Measurements from ENCODE around the gene STIMATE. TPM values are rescaled to one million over a fixed set of nuclear protein-coding genes. Genes with fewer than 3 reads are reported as not detected.

Gene STIMATE
- total and polyA plus RNA-seq, 12 donors: 4.0 to 9.7 (median 6.9) TPM

DNA sequence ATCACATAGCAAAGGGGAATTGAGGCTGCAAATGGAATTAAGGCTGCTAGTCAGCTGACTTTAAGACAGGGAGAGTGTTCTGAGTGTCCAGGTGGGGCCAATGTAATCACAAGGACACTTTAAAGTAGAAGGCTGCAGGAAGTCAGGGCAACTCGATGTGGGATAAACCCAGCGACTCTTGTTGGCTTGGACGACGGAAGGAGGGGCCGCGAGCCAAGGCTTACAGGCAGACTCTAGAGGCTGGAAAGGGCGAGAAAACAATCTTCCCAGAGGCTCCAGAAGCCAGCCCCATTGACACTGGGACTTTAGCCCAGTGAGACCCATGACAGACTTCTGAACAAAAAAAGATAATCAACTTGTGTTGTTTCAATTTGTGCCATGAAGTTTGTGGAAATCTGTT lies 49.6 kb downstream of the STIMATE start:
- intact Hi-C loops (cut with DNase I): loop anchor here in 6 of 10 donors (5.0 to 10.0 kb wide), 4 partner anchors 47 to 225 kb away; partner anchors contain the start of gene STIMATE (in 3 of the 6)
- Histone ChIP-seq H3K27me3 (no peaks in the 10 kb centered on the region), H3K4me1 (peaks cover 14 to 45% (median 36%) of the 10 kb centered on the region in 9 donors), H3K36me3 (peaks cover 0 to 76% (median 31%) of the 10 kb centered on the region in 9 donors), H3K9me3 (no peaks in the 10 kb centered on the region), H3K27ac (no peak overlapping the region), H3K4me3 (no peak overlapping the region)
- no peak for ATAC-seq
- TF ChIP-seq, protein P1, sequence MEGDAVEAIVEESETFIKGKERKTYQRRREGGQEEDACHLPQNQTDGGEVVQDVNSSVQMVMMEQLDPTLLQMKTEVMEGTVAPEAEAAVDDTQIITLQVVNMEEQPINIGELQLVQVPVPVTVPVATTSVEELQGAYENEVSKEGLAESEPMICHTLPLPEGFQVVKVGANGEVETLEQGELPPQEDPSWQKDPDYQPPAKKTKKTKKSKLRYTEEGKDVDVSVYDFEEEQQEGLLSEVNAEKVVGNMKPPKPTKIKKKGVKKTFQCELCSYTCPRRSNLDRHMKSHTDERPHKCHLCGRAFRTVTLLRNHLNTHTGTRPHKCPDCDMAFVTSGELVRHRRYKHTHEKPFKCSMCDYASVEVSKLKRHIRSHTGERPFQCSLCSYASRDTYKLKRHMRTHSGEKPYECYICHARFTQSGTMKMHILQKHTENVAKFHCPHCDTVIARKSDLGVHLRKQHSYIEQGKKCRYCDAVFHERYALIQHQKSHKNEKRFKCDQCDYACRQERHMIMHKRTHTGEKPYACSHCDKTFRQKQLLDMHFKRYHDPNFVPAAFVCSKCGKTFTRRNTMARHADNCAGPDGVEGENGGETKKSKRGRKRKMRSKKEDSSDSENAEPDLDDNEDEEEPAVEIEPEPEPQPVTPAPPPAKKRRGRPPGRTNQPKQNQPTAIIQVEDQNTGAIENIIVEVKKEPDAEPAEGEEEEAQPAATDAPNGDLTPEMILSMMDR (IDR thresholded peaks at IDR 0.05): no peak
- WGBS, 2 donors: 93 to 94% methylated on average over 7 of the region's 7 CpGs
- no peak for DNase-seq

DNA sequence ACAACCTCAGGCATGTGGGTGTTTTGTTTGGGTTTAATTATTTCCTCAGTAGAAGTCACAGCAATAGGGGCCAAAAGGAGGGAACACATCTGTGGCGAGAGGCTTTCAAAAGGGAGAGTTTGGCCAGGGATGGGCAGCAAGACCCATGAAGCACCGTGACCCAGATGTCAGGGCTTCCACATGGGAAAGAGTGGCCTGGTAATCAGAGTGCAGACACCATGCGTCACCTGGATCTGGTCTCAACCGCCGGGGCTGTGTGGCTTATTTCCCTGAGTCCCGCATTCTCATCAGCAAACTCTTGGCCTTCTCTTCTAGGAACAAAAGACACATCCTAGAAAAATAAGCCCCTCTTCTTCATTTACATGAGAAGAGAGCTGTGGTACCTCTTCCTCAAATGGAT lies 50.1 kb downstream of the STIMATE start:
- Histone ChIP-seq H3K27me3 (no peaks in the 10 kb centered on the region), H3K36me3 (peaks cover 0 to 76% (median 34%) of the 10 kb centered on the region in 9 donors), H3K27ac (peak overlapping the region in 1 of 10 donors; percentile 75), H3K4me1 (peaks cover 14 to 50% (median 37%) of the 10 kb centered on the region in 9 donors), H3K4me3 (no peak overlapping the region), H3K9me3 (no peaks in the 10 kb centered on the region)
- intact Hi-C loops (cut with DNase I): loop anchor here in 6 of 10 donors (5.0 to 10.0 kb wide), 4 partner anchors 48 to 225 kb away; partner anchors contain the start of gene STIMATE (in 3 of the 6)
- DNase-seq: no peak
- WGBS, 2 donors: 96 to 98% methylated on average over 6 of the region's 6 CpGs
- TF ChIP-seq, protein P1 (IDR thresholded peaks at IDR 0.05): no peak
- ATAC-seq: no peak

DNA sequence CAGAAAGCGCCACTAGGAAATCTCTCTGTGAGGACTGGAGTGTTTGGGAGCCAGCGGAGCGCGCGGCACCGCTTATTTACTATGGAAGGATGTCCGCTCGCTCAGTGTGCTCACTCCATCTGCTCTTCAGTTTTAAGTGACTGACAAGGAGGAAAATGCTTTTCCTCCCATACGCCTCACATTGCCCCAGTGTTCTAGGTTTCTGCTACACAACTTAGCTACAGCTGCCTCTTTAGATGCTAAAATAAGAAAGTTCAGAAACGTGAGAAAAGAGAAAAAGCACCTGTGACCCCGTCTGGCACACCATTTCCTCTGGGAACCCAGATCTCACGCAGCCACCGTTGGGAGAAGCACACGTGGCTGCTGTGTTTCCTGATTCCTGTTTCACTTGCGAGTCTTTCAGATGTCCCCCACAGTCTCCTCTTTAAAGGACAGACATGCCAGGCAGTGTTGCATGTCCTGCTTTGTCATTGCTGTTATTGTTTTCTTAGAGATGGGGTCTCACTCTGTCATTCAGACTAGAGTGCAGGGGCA lies 50.8 kb downstream of the STIMATE start:
- intact Hi-C loops (cut with DNase I): loop anchor here in 6 of 10 donors (5.0 to 10.0 kb wide), 4 partner anchors 48 to 226 kb away; partner anchors contain the start of gene STIMATE (in 3 of the 6)
- 57 to 58% methylated on average over 15 of the region's 15 CpGs for WGBS, 2 donors
- H3K4me1 ChIP-seq: peaks cover 16 to 58% (median 43%) of the 10 kb centered on the region in 9 donors
- H3K4me3 ChIP-seq: peak overlapping the region in 3 of 10 donors; percentile 7 to 15 (median 10)
- H3K36me3 ChIP-seq: peaks cover 0 to 76% (median 31%) of the 10 kb centered on the region in 9 donors
- ATAC-seq (peak in 2 of 8 donors; percentile 24 to 30), DNase-seq (no peak)
- no peaks in the 10 kb centered on the region for H3K9me3 ChIP-seq
- TF ChIP-seq, protein P1 (IDR thresholded peaks at IDR 0.05): no peak
- H3K27me3 ChIP-seq: no peaks in the 10 kb centered on the region
- H3K27ac ChIP-seq: peak overlapping the region in 8 of 10 donors; percentile 48 to 84 (median 76)

DNA sequence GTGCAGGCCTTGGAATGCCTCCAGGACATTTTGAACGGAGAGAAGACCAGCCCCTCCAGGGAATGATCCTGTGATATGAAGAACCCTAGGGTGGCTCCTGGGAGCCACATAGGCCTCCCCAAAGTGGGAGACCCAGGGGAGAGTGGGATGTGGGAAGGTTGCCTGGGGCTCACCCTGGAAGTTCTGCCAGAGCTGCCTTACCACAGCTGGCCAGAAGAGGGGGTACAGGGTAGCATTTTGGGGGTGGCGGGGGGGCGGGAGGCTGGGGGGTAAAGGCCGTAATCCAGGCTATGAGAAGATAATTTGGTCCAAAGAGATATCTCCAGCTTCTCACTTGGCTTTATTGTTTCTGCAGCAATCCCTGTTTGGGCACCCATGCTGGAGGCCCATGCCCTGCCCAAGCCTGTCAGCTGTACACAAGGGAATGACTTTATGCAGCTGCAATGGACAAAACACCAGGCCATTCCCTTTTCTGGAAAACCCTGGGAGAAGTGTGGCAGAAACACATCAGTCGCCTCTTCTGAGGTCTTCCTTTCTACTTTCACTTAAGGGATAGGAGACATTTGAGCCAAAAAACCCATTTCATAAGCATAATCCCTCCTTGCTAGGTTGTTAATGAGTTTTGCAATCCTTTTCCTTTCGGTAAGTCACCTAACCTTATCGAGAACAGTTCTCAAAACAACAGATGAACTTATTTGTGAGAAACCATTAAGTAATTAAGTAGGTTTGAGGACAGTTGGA lies 51.5 kb downstream of the STIMATE start:
- no peaks in the 10 kb centered on the region for H3K9me3 ChIP-seq
- WGBS, 2 donors: 70 to 75% methylated on average over 7 of the region's 7 CpGs
- DNase-seq (peak in 1 of 2 donors; percentile 41), ATAC-seq (peak in 5 of 8 donors; percentile 11 to 53 (median 25))
- no peaks in the 10 kb centered on the region for H3K27me3 ChIP-seq
- H3K4me1 ChIP-seq: peaks cover 22 to 64% (median 47%) of the 10 kb centered on the region in 9 donors
- peaks cover 0 to 76% (median 31%) of the 10 kb centered on the region in 9 donors for H3K36me3 ChIP-seq
- intact Hi-C loops (cut with DNase I): loop anchor here in 6 of 10 donors (2.0 to 10.0 kb wide), 5 partner anchors 49 to 227 kb away; partner anchors contain the start of gene STIMATE (in 3 of the 6)
- TF ChIP-seq, protein P1 (IDR thresholded peaks at IDR 0.05): peak; percentile 6 to 61 (median 51)
- H3K27ac ChIP-seq: peak overlapping the region; percentile 48 to 84 (median 73)
- peak overlapping the region in 4 of 10 donors; percentile 7 to 15 (median 12) for H3K4me3 ChIP-seq
